Tibial nerve (tissue), 4 donors: ENCODE results near the gene DDX10.

ENCODE experiments used
- EP300 ChIP-seq, 2 donors: sonication (generic); formaldehyde crosslinking; IDR thresholded peaks; one replicate each; pipeline ENCODE4 v1.6.1; 2017; ENCODE audit warnings: antibody characterized with exemption in 2 of 2, mild to moderate bottlenecking in 1 of 2
- POLR2A ChIP-seq, 2 donors: fragments of 450-650 bp; IDR thresholded peaks; one replicate each; pipeline ENCODE4 v1.6.1; 2017; ENCODE audit warnings: antibody characterized with exemption in 2 of 2, mild to moderate bottlenecking in 2 of 2, moderate library complexity in 2 of 2
- TF ChIP-seq, protein P1 (sequence below), 5 experiments: fragments of 200-600 bp in 3 of 5; fragments of 450-650 bp in 2 of 5; sonication (generic) in 3 of 5; IDR thresholded peaks; one replicate each; pipeline ENCODE4 v1.5.1; 2016 to 2019; ENCODE audit warnings: antibody characterized with exemption in 5 of 5, mild to moderate bottlenecking in 3 of 5, moderate library complexity in 2 of 5

DNA sequence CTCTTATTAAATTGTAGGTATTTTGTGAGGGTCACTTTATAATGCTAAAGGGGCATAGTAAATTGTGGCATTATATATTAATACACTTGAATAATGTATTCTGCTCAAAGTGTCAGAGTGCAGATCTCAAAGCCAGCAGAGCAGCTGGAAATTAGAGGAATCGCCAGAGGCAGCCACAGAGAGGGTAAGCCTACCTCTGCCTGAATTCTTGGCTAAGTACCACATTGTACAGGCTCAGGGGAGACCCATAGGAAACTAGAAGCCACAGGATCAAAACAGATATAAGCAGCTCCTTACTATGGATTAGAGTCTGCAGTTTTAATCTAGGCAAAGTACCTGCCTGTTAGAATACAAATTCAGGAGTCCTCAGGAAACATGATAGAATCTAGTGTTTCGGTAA lies 249.3 kb downstream of the DDX10 start:
- TF ChIP-seq, protein P1, sequence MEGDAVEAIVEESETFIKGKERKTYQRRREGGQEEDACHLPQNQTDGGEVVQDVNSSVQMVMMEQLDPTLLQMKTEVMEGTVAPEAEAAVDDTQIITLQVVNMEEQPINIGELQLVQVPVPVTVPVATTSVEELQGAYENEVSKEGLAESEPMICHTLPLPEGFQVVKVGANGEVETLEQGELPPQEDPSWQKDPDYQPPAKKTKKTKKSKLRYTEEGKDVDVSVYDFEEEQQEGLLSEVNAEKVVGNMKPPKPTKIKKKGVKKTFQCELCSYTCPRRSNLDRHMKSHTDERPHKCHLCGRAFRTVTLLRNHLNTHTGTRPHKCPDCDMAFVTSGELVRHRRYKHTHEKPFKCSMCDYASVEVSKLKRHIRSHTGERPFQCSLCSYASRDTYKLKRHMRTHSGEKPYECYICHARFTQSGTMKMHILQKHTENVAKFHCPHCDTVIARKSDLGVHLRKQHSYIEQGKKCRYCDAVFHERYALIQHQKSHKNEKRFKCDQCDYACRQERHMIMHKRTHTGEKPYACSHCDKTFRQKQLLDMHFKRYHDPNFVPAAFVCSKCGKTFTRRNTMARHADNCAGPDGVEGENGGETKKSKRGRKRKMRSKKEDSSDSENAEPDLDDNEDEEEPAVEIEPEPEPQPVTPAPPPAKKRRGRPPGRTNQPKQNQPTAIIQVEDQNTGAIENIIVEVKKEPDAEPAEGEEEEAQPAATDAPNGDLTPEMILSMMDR (IDR thresholded peaks at IDR 0.05) = no peak
- TF ChIP-seq POLR2A (IDR thresholded peaks at IDR 0.05) (no peak), EP300 (IDR thresholded peaks at IDR 0.05) (no peak)
